ENCODE measurements around the gene OASL.
A peak's percentile ranks its signal among the peaks of the same experiment; 100 is the strongest.

OASL gene

GRCh38 chr12:121010860-121011259 lies 28.2 kb downstream of the OASL start:
- no peak overlapping the region for H3K27ac ChIP-seq
- no peak for TF ChIP-seq ZFX (IDR thresholded peaks at IDR 0.05; ENCODE audit: borderline replicate concordance)
- no peak for TF ChIP-seq CTCF (IDR thresholded peaks at IDR 0.05)

- H3K27ac ChIP-seq: no peak overlapping the region
- TF ChIP-seq ZFX (IDR thresholded peaks at IDR 0.05; ENCODE audit: borderline replicate concordance) (no peak), CTCF (IDR thresholded peaks at IDR 0.05) (peak; percentile 73)
Measured at GRCh38 chr12:121009741-121010140, 29.3 kb downstream of the OASL start.

- H3K27ac ChIP-seq: no peak overlapping the region
- no peak for TF ChIP-seq CTCF (IDR thresholded peaks at IDR 0.05)
- no peak for TF ChIP-seq ZFX (IDR thresholded peaks at IDR 0.05; ENCODE audit: borderline replicate concordance)
Measured at GRCh38 chr12:121008347-121009098, 30.5 kb downstream of the OASL start.

- TF ChIP-seq ZFX (IDR thresholded peaks at IDR 0.05; ENCODE audit: borderline replicate concordance) (no peak), CTCF (IDR thresholded peaks at IDR 0.05) (peak; percentile 99)
- H3K27ac ChIP-seq: no peak overlapping the region
Measured at GRCh38 chr12:121005346-121005815, 33.7 kb downstream of the OASL start.

GRCh38 chr12:121004253-121004815 lies 34.7 kb downstream of the OASL start:
- H3K27ac ChIP-seq: 0 out of 2 replicates have a peak overlapping the region, but pooled peaks have one; percentile 12
- TF ChIP-seq CTCF (IDR thresholded peaks at IDR 0.05): no peak
- TF ChIP-seq ZFX (IDR thresholded peaks at IDR 0.05; ENCODE audit: borderline replicate concordance): no peak

- no peak overlapping the region for H3K27ac ChIP-seq
- TF ChIP-seq ZFX (IDR thresholded peaks at IDR 0.05; ENCODE audit: borderline replicate concordance): no peak
- TF ChIP-seq CTCF (IDR thresholded peaks at IDR 0.05): peak; percentile 33
Measured at GRCh38 chr12:121003650-121004049, 35.4 kb downstream of the OASL start.

All from 22Rv1 (cell line).